ENCODE data around the gene IFT88.
A peak's percentile ranks its signal among the peaks of the same experiment; 100 is the strongest.

The IFT88 gene

DNA sequence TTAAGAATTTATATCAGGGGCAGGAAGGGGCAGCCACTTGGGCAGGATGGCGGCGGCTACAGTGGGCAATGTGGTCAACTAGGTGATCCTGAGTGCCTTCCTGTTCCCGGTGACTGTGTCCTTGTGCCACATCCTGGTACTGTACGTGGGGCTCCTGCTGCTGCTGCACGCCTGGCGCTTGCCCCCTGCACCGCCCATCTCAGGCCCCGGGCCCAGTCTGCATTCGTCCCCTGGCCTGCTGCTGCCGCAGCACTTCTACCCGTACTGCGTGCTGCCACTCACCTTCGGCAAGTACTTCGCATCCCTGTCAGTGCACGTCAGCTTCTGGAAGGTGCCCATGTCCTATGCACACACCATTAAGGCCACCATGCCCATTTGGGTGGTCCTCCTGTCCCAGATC lies 40.1 kb downstream of the IFT88 start:
- no peak overlapping the region for H3K4me3 ChIP-seq (ENCODE audit: low read length)
- TF ChIP-seq, protein P1, sequence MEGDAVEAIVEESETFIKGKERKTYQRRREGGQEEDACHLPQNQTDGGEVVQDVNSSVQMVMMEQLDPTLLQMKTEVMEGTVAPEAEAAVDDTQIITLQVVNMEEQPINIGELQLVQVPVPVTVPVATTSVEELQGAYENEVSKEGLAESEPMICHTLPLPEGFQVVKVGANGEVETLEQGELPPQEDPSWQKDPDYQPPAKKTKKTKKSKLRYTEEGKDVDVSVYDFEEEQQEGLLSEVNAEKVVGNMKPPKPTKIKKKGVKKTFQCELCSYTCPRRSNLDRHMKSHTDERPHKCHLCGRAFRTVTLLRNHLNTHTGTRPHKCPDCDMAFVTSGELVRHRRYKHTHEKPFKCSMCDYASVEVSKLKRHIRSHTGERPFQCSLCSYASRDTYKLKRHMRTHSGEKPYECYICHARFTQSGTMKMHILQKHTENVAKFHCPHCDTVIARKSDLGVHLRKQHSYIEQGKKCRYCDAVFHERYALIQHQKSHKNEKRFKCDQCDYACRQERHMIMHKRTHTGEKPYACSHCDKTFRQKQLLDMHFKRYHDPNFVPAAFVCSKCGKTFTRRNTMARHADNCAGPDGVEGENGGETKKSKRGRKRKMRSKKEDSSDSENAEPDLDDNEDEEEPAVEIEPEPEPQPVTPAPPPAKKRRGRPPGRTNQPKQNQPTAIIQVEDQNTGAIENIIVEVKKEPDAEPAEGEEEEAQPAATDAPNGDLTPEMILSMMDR (IDR thresholded peaks at IDR 0.05; ENCODE audit: insufficient read depth, low read depth, low read length, missing control alignments): no peak
- no peak for DNase-seq (ENCODE audit: low read depth)

DNA sequence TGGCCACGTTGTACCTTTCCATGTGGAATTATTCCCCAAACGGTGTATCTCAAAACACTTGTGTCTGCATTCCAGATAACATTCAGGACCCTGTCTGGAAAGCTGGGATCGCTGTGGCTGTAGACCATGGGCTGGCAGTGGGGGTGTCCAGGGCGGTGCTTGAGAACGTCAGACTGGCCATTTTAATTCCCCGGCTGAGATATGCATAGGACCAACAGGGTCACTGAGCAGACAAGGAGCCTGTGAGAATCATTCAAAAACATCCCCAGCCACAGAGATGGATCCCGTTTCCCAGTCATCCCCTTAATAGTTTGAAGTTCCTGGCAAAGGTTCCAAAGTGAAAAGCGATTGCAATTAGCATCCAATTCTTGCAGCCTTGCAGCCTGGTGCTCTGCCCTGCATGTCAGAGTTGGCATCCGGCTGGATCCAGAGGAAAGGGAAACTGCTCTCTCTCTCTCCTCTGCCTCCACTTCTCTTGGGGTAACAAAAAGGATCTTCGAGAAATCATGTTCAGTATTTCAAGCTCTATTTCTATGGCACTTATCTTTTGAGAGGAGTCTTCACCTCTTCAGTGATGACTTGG lies 41.6 kb downstream of the IFT88 start:
- TF ChIP-seq, protein P1 (IDR thresholded peaks at IDR 0.05; ENCODE audit: insufficient read depth, low read depth, low read length, missing control alignments): no peak
- DNase-seq (ENCODE audit: low read depth): no peak
- no peak overlapping the region for H3K4me3 ChIP-seq (ENCODE audit: low read length)

DNA sequence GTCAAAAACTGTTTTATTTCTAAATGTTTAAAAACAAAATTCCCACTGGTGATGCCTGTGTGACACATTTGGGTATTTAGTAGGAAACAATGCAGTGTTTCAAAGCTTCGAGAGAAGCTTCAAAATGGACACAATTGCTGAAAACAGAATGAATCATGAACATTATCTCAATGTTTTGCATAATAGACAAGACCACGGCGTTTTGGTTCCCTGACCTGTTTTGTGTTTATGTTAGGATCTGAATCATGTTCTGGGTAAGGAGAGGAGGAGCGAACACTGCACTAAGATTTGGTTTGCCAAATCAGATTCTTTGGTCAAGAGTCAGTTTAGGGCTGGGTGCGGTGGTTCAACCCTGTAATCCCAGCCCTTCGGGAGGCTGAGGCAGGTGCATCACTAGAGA lies 42.2 kb downstream of the IFT88 start:
- TF ChIP-seq, protein P1 (IDR thresholded peaks at IDR 0.05; ENCODE audit: insufficient read depth, low read depth, low read length, missing control alignments): no peak
- H3K4me3 ChIP-seq (ENCODE audit: low read length): no peak overlapping the region
- DNase-seq (ENCODE audit: low read depth): peak; percentile 87

DNA sequence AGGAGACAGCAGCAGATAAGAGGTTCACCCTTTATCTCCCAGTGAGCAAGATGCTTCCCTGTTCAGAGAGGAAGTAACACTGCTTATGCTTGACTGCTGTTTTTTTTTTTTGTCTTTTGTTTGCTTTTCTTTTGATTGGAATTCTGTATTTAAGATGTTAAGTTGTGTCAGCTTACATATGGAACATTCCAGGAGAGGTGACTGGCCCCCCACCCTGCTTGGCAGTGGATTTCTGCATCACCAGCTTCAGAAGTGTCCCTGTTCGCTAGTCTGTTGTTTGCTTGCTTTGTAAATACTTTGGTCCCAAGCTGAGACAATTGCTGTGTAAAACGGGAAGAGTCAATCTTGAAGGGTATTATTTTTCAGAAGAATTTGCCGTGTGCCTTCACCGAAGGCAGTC lies 43.0 kb downstream of the IFT88 start:
- no peak for DNase-seq (ENCODE audit: low read depth)
- no peak overlapping the region for H3K4me3 ChIP-seq (ENCODE audit: low read length)
- TF ChIP-seq, protein P1 (IDR thresholded peaks at IDR 0.05; ENCODE audit: insufficient read depth, low read depth, low read length, missing control alignments): no peak

DNA sequence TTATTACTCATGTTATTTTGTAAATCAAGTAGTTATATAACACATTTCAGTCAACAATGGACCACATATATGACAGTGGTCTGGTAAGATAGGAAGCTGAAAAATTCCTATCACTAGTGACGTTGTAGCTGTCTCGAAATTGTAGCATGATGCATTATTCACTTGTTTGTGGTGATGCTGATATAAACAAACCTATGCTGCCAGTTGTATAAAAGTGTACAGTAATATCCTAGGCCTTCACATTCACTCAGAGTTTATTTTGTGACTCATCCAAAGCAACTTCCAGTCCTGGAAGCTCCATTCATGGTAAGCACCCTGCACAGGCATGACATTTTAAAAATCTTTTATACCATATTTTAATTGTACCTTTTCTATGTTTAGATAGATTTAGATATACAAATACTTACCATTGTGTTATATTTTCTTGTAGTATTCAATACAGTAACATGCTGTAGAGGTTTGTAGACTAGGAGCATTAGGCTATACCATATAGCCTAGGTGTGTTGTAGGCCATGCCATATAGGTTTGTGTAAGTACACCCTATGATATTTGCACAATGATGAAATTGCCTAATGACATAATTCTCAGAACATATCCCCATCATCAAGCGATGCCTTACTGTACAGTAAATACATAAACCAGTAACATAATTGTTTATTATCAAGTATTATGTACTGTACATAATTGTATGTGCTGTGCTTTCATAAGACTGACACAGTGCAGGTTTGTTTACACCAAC lies 49.3 kb downstream of the IFT88 start:
- DNase-seq (ENCODE audit: low read depth): peak; percentile 83
- TF ChIP-seq, protein P1 (IDR thresholded peaks at IDR 0.05; ENCODE audit: insufficient read depth, low read depth, low read length, missing control alignments): no peak
- H3K4me3 ChIP-seq (ENCODE audit: low read length): no peak overlapping the region

DNA sequence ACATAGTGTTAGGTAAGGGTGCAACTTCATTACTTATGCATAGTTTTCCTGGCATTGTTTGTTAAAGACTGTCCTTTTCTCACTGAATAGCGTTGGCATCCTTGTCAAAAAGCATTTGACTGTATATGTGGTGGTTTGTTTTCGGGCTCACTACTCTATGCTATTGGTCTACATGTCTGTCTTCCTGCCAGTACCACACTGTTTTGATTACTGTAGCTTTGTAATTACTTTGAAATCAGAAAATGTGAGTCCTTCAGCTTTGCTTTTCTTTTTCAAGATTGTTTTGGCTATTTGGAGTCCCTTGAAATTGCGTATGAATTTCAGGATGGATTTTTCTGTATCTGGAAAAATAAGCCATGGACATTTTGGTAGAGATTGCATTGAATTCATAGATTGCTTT lies 56.0 kb downstream of the IFT88 start:
- no peak for DNase-seq (ENCODE audit: low read depth)
- no peak overlapping the region for H3K4me3 ChIP-seq (ENCODE audit: low read length)
- TF ChIP-seq, protein P1 (IDR thresholded peaks at IDR 0.05; ENCODE audit: insufficient read depth, low read depth, low read length, missing control alignments): no peak

DNA sequence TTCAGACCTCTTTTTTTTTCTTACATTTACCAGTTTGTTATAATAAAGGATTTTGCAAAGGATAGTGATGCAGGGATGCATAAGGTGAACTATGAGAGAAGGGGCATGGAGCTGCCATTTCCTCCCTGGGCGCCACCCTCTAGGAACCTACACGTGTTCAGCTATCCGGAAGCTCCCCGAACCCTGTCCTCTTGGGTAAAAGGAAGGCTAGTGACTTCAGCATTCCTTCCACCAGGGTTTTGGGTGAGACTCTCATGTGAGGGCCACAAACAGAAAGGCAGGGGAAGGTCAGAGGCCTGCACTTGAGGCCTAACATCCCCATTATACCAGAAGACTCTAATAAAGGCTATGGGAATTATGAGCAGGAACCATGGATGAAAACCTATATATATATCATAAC lies 57.3 kb downstream of the IFT88 start:
- no peak for DNase-seq (ENCODE audit: low read depth)
- TF ChIP-seq, protein P1 (IDR thresholded peaks at IDR 0.05; ENCODE audit: insufficient read depth, low read depth, low read length, missing control alignments): no peak
- no peak overlapping the region for H3K4me3 ChIP-seq (ENCODE audit: low read length)

Measured in epithelial cell of esophagus (primary cell).